ENCODE results near the gene ERC2. TPM values are rescaled to one million over a fixed set of nuclear protein-coding genes. Genes with fewer than 3 reads are reported as not detected.

ERC2 gene
- total and polyA plus RNA-seq, 2 of the 8 experiments (the other 6 are each of a cell fraction or from before 2014, with no cell fraction given) = 16.4 to 22.8 TPM

DNA sequence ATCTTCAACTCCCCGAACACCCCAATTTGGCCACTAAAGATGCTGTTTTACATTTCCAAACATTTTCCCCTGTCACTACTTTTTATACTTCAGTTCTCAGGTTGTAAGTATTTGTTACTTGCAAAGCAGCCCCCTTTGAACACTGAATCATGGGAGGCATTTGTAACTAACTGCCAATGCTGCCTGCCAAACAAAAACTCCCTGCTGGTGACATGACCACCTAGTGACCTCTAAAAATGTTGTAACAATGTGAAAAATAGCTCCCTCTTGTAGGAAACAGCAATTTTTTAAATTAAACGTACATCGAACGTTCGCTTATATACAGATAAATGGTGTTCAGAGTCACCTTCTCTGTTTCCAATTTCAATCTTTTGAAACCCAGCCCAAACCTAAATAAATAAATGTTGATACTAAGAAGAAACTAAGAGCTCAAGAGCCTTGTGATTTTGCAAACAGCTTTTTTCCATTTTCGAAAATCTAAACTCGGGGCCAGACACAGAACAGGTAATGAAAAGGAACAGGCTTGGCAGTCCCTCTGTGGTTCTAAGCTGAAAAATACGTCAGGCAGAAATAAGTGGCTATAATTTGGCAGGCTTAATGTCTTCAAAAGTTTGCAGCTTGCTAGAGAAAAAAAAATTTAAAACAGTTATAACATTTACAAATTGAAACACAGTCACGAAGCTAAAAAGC lies 712.6 kb downstream of the ERC2 start (continued):
- TF ChIP-seq, protein P1, sequence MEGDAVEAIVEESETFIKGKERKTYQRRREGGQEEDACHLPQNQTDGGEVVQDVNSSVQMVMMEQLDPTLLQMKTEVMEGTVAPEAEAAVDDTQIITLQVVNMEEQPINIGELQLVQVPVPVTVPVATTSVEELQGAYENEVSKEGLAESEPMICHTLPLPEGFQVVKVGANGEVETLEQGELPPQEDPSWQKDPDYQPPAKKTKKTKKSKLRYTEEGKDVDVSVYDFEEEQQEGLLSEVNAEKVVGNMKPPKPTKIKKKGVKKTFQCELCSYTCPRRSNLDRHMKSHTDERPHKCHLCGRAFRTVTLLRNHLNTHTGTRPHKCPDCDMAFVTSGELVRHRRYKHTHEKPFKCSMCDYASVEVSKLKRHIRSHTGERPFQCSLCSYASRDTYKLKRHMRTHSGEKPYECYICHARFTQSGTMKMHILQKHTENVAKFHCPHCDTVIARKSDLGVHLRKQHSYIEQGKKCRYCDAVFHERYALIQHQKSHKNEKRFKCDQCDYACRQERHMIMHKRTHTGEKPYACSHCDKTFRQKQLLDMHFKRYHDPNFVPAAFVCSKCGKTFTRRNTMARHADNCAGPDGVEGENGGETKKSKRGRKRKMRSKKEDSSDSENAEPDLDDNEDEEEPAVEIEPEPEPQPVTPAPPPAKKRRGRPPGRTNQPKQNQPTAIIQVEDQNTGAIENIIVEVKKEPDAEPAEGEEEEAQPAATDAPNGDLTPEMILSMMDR (IDR thresholded peaks at IDR 0.05; ENCODE audit: control extremely low read depth in 1 of 3, insufficient read depth in 1 of 3, low read depth in 1 of 3, low read length in 3 of 3) = no peak

Measured in H1 (cell line).